ENCODE measurements around the gene SIGLEC14.
"Not testable (repeated sequence)": the region's sequence is repeated elsewhere in the genome, so short reads cannot be mapped to it uniquely, and the experiment has no call there.

Gene SIGLEC14

GRCh38 chr19:51668216-51668615, 21.6 kb upstream of the SIGLEC14 start:
- no peak for DNase-seq

- no peak for DNase-seq
Observed at GRCh38 chr19:51664997-51665396, 18.4 kb upstream of the SIGLEC14 start.

GRCh38 chr19:51664131-51664530, 17.5 kb upstream of the SIGLEC14 start:
- no peak for DNase-seq

GRCh38 chr19:51663650-51664049, 17.0 kb upstream of the SIGLEC14 start:
- DNase-seq = no peak

- peak; percentile 83 for DNase-seq
Observed at GRCh38 chr19:51660975-51661600, 14.5 kb upstream of the SIGLEC14 start.

- no peak for DNase-seq
Observed at GRCh38 chr19:51654783-51655182, 8.2 kb upstream of the SIGLEC14 start.

- no peak for DNase-seq
Observed at GRCh38 chr19:51653162-51653561, 6.5 kb upstream of the SIGLEC14 start.

GRCh38 chr19:51652266-51652665, 5.6 kb upstream of the SIGLEC14 start:
- no peak for DNase-seq

GRCh38 chr19:51651216-51651846, 4.7 kb upstream of the SIGLEC14 start:
- peak; percentile 36 for DNase-seq

GRCh38 chr19:51647318-51647717, 693 bp upstream of the SIGLEC14 start:
- DNase-seq = no peak

- DNase-seq = no peak
Observed at GRCh38 chr19:51644636-51645271, 1.9 kb downstream of the SIGLEC14 start.

- DNase-seq = no peak
Observed at GRCh38 chr19:51641648-51642047, 5.0 kb downstream of the SIGLEC14 start.

- no peak for DNase-seq
Observed at GRCh38 chr19:51640386-51640785, 6.2 kb downstream of the SIGLEC14 start.

GRCh38 chr19:51639916-51640315, 6.7 kb downstream of the SIGLEC14 start:
- DNase-seq = no peak

GRCh38 chr19:51637362-51637978, 9.2 kb downstream of the SIGLEC14 start:
- DNase-seq = no peak

GRCh38 chr19:51632126-51632525, 14.5 kb downstream of the SIGLEC14 start:
- no peak for DNase-seq

- not testable (repeated sequence) for DNase-seq
Observed at GRCh38 chr19:51630315-51630714, 16.3 kb downstream of the SIGLEC14 start, which contains the start of gene SIGLEC5. Gene SIGLEC5, minus strand, starts transcription at chr19:51630401. Its CDS starts 66 bp downstream, at chr19:51630335.

GRCh38 chr19:51628153-51628939, 18.3 kb downstream of the SIGLEC14 start:
- no peak for DNase-seq

GRCh38 chr19:51627491-51628138, 19.0 kb downstream of the SIGLEC14 start:
- DNase-seq = no peak

- DNase-seq = no peak
Observed at GRCh38 chr19:51626675-51627074, 19.9 kb downstream of the SIGLEC14 start.

- no peak for DNase-seq
Observed at GRCh38 chr19:51621178-51621577, 25.4 kb downstream of the SIGLEC14 start.

- no peak for DNase-seq
Observed at GRCh38 chr19:51615991-51616390, 30.6 kb downstream of the SIGLEC14 start.
